Astrocyte (in vitro differentiated cells and primary cell): Measurements from ENCODE around the gene ELANE. TPM values are rescaled to one million over a fixed set of nuclear protein-coding genes. Genes with fewer than 3 reads are reported as not detected.

ENCODE experiments used
- DNase-seq: peaks from one replicate; pipeline ENCODE4 v3.0.0-alpha.2; 2010; ENCODE audit warnings: low read depth
- FAIRE-seq: peaks from 2 replicates; lab custom pipeline; 2011; peaks lifted over from hg19 to GRCh38; lab: Jason Lieb, UNC
- H2AFZ ChIP-seq: 2 replicates; pipeline ENCODE4 v1.6.0; 2012; ENCODE audit warnings: low read depth, low read length, inconsistent platforms
- H3K27ac ChIP-seq: 2 replicates; pipeline ENCODE4 v1.5.1; 2011; ENCODE audit warnings: low read depth, low read length, inconsistent platforms
- H3K27me3 ChIP-seq: 2 replicates; pipeline ENCODE4 v1.6.0; 2011; ENCODE audit warnings: low read length, inconsistent platforms; ENCODE audit not compliant: insufficient read depth
- H3K36me3 ChIP-seq: 2 replicates; pipeline ENCODE4 v1.5.1; 2011; ENCODE audit warnings: low read length, inconsistent platforms; ENCODE audit not compliant: insufficient read depth
- H3K4me1 ChIP-seq: 2 replicates; pipeline ENCODE4 v1.5.1; 2011; ENCODE audit warnings: low read length, inconsistent platforms; ENCODE audit not compliant: insufficient read depth
- H3K4me2 ChIP-seq: 2 replicates; pipeline ENCODE4 v1.6.0; 2012; ENCODE audit warnings: low read length, inconsistent platforms
- H3K4me3 ChIP-seq: 2 replicates; pipeline ENCODE4 v1.5.1; 2011; ENCODE audit warnings: low read depth, mild to moderate bottlenecking, low read length, inconsistent platforms; ENCODE audit not compliant: insufficient read depth
- H3K79me2 ChIP-seq: 2 replicates; pipeline ENCODE4 v1.6.0; 2012; ENCODE audit warnings: mild to moderate bottlenecking, low read length, inconsistent platforms; ENCODE audit not compliant: insufficient read depth
- H3K9ac ChIP-seq: 2 replicates; pipeline ENCODE4 v1.6.0; 2012; ENCODE audit warnings: mild to moderate bottlenecking, low read length, inconsistent platforms
- H3K9me3 ChIP-seq: 2 replicates; pipeline ENCODE4 v1.5.1; 2012; ENCODE audit warnings: low read depth, mild to moderate bottlenecking, low read length, inconsistent platforms; ENCODE audit not compliant: insufficient read depth
- H4K20me1 ChIP-seq: 2 replicates; pipeline ENCODE4 v1.6.0; 2012; ENCODE audit warnings: low read length, inconsistent platforms; ENCODE audit not compliant: insufficient read depth
- H3K27ac Mint-ChIP-seq: one replicate; pipeline ENCODE4 v1.8.0; 2021; ENCODE audit warnings: mild to moderate bottlenecking, mixed read lengths; ENCODE audit not compliant: unreplicated experiment
- H3K27me3 Mint-ChIP-seq: one replicate; pipeline ENCODE4 v1.8.0; 2021; ENCODE audit warnings: low read depth, mixed read lengths; ENCODE audit not compliant: unreplicated experiment
- H3K36me3 Mint-ChIP-seq: one replicate; pipeline ENCODE4 v1.8.0; 2021; ENCODE audit warnings: low read depth, mixed read lengths; ENCODE audit not compliant: unreplicated experiment
- H3K4me1 Mint-ChIP-seq: one replicate; pipeline ENCODE4 v1.8.0; 2021; ENCODE audit warnings: low read depth, mixed read lengths; ENCODE audit not compliant: unreplicated experiment
- H3K4me3 Mint-ChIP-seq: one replicate; pipeline ENCODE4 v1.8.0; 2021; ENCODE audit warnings: mild to moderate bottlenecking, moderate library complexity, mixed read lengths; ENCODE audit not compliant: unreplicated experiment
- H3K9me3 Mint-ChIP-seq: one replicate; pipeline ENCODE4 v1.8.0; 2021; ENCODE audit warnings: mild to moderate bottlenecking, mixed read lengths; ENCODE audit not compliant: unreplicated experiment
- CTCF ChIP-seq: IDR thresholded peaks from 2 replicates; pipeline ENCODE4 v1.5.1; 2011; ENCODE audit warnings: low read depth, mild to moderate bottlenecking, inconsistent platforms, low read length, moderate library complexity; ENCODE audit not compliant: insufficient read depth
- EZH2 ChIP-seq: IDR thresholded peaks from 2 replicates; pipeline ENCODE4 v1.6.1; 2012; ENCODE audit warnings: mild to moderate bottlenecking, low read length, inconsistent platforms; ENCODE audit not compliant: insufficient read depth
- total RNA-seq: library from RNA; stranded (reverse); gene quantifications from 2 replicates; pipeline ENCODE4 v1.2.1, GENCODE V29; 2021

Gene ELANE
- total RNA-seq, 1 donor from 2014 or later = not detected

DNA sequence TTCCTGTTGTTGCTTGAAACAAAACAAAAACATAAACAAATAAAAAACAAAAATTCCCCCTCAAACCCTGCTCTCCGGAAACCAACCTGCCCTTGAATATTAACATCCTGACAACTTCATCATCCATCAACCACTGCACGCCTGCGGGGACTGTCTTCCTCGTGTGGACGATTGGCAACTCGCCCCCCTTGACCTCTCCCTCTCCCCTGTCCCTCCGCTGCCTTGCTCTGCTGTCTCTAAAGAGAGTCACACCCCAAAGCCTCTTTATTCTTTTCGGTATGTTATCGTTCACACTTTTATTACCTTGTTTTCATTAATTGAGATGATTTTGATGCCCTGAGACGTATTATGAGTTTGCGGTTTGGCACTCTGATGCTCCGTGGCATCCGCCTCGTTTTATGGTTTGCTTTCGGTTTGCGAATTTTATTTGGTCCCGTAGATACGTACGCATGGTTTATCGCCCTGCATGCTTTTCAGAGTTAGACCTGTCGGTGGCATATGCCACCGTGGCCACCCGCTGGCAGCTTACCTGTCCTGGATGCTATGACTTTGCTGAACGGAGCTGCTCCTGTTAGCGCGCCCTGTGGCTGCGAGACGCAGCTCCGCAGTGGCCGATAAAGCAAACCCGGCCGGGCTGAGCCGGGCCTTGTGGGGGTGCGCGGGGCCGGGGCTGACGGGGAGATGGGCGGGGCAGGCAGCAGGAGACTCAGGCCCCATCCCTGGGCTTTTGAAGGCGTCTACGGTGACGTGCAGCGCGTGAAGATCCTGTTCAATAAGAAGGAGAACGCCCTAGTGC, 44.3 kb upstream of the ELANE start:
- no peaks in the 10 kb centered on the region for H3K27me3 Mint-ChIP-seq
- peaks cover 3% of the 10 kb centered on the region for H3K4me1 Mint-ChIP-seq
- H3K27ac ChIP-seq = no peak overlapping the region
- H3K4me2 ChIP-seq = no peak overlapping the region
- peaks cover 91% of the 10 kb centered on the region for H4K20me1 ChIP-seq
- TF ChIP-seq EZH2 (no peak), CTCF (no peak)
- no peaks in the 10 kb centered on the region for H3K9me3 ChIP-seq
- H3K9ac ChIP-seq = no peak overlapping the region
- H3K36me3 Mint-ChIP-seq = peaks cover 11% of the 10 kb centered on the region
- H2AFZ ChIP-seq = no peak overlapping the region
- no peaks in the 10 kb centered on the region for H3K4me1 ChIP-seq
- DNase-seq = no peak
- peak overlapping the region; percentile 21 for H3K4me3 Mint-ChIP-seq
- H3K27me3 ChIP-seq = no peaks in the 10 kb centered on the region
- no peak overlapping the region for H3K4me3 ChIP-seq
- no peak for FAIRE-seq
- peak overlapping the region; percentile 85 for H3K27ac Mint-ChIP-seq
- peaks cover 79% of the 10 kb centered on the region for H3K79me2 ChIP-seq
- no peaks in the 10 kb centered on the region for H3K9me3 Mint-ChIP-seq
- peaks cover 46% of the 10 kb centered on the region for H3K36me3 ChIP-seq

GRCh38 chr19:808423-808775, 43.7 kb upstream of the ELANE start:
- FAIRE-seq (no peak), DNase-seq (no peak)
- Mint-ChIP-seq H3K27ac (no peak overlapping the region), H3K9me3 (no peaks in the 10 kb centered on the region), H3K36me3 (peaks cover 11% of the 10 kb centered on the region), H3K4me1 (peaks cover 1% of the 10 kb centered on the region), H3K27me3 (no peaks in the 10 kb centered on the region), H3K4me3 (no peak overlapping the region)
- no peaks in the 10 kb centered on the region for H3K27me3 ChIP-seq
- H3K4me1 ChIP-seq = no peaks in the 10 kb centered on the region
- H3K27ac ChIP-seq = no peak overlapping the region
- H3K9ac ChIP-seq = no peak overlapping the region
- H3K79me2 ChIP-seq = peaks cover 73% of the 10 kb centered on the region
- TF ChIP-seq EZH2 (no peak), CTCF (no peak)
- H3K9me3 ChIP-seq = no peaks in the 10 kb centered on the region
- peaks cover 85% of the 10 kb centered on the region for H4K20me1 ChIP-seq
- no peak overlapping the region for H2AFZ ChIP-seq
- peaks cover 45% of the 10 kb centered on the region for H3K36me3 ChIP-seq
- H3K4me2 ChIP-seq = no peak overlapping the region
- H3K4me3 ChIP-seq = no peak overlapping the region
